Progenitor cell of endocrine pancreas (in vitro differentiated cells): ENCODE measurements around the gene SNRPA1. TPM values are rescaled to one million over a fixed set of nuclear protein-coding genes. Genes with fewer than 3 reads are reported as not detected.
"Not testable (repeated sequence)": the region's sequence is repeated elsewhere in the genome, so short reads cannot be mapped to it uniquely, and the experiment has no call there.

Experiments used
- DNase-seq: peaks from one replicate; pipeline ENCODE4 v3.0.0; 2021; ENCODE audit warnings: low spot score; ENCODE audit not compliant: unreplicated experiment
- H3K27ac Mint-ChIP-seq: 2 replicates; pipeline ENCODE4 v1.8.0; 2021; ENCODE audit warnings: mild to moderate bottlenecking, moderate library complexity, mixed read lengths
- H3K27me3 Mint-ChIP-seq: 2 replicates; pipeline ENCODE4 v1.8.0; 2021; ENCODE audit warnings: mixed read lengths
- H3K36me3 Mint-ChIP-seq: 2 replicates; pipeline ENCODE4 v1.8.0; 2022; ENCODE audit warnings: mixed read lengths; ENCODE audit not compliant: insufficient read depth
- H3K4me1 Mint-ChIP-seq: 2 replicates; pipeline ENCODE4 v1.8.0; 2021; ENCODE audit warnings: low read depth, mixed read lengths
- H3K4me3 Mint-ChIP-seq: 2 replicates; pipeline ENCODE4 v1.8.0; 2021; ENCODE audit warnings: low read depth, mild to moderate bottlenecking, moderate library complexity, mixed read lengths
- H3K9me3 Mint-ChIP-seq: 2 replicates; pipeline ENCODE4 v1.8.0; 2021; ENCODE audit warnings: low read depth, mixed read lengths
- CTCF ChIP-seq: fragments of 200-600 bp; sonication (generic); IDR thresholded peaks from one replicate; pipeline ENCODE4 v1.5.0; 2021; ENCODE audit warnings: antibody characterized with exemption, mild to moderate bottlenecking; ENCODE audit not compliant: unreplicated experiment
- long read RNA-seq: library from polyadenylated mRNA; unstranded; transcript quantifications from one replicate; pipeline ENCODE4 v2.0.0, GENCODE V29; 2020
- total RNA-seq: library from RNA; stranded (reverse); gene quantifications from 2 replicates; pipeline ENCODE4 v1.2.1, GENCODE V29; 2021

SNRPA1 gene
- 70.6 and 78.6 TPM in 2 replicates for total RNA-seq
- long read RNA-seq, transcript SNRPA1-207 (8 exons, 924 nt): minor isoform, 5 of 109 reads
- long read RNA-seq, transcript SNRPA1-205 (7 exons, 2,108 nt): minor isoform, 26 of 109 reads
- long read RNA-seq, transcript SNRPA1-201 (9 exons, 1,055 nt): major isoform, 57 of 109 reads
- long read RNA-seq, partial matches to known transcripts: 5 of 109 reads
- long read RNA-seq, other reads (novel, unspliced or antisense): 14 of 109 reads

GRCh38 chr15:101294731-101295606 is at the start of gene SNRPA1:
Gene SNRPA1 (minus strand): TSS chr15:101295248. CDS start chr15:101295178, 70 bp downstream.
- no peaks in the 10 kb centered on the region for H3K27me3 Mint-ChIP-seq
- no peaks in the 10 kb centered on the region for H3K9me3 Mint-ChIP-seq
- peak; percentile 94 for DNase-seq
- H3K36me3 Mint-ChIP-seq: peaks cover 4% of the 10 kb centered on the region
- H3K4me3 Mint-ChIP-seq: peak within 1 kb of the TSS; percentile 97
- TF ChIP-seq CTCF: no peak
- H3K27ac Mint-ChIP-seq: peak within 1 kb of the TSS; percentile 94
- peaks cover 21% of the 10 kb centered on the region for H3K4me1 Mint-ChIP-seq

DNA sequence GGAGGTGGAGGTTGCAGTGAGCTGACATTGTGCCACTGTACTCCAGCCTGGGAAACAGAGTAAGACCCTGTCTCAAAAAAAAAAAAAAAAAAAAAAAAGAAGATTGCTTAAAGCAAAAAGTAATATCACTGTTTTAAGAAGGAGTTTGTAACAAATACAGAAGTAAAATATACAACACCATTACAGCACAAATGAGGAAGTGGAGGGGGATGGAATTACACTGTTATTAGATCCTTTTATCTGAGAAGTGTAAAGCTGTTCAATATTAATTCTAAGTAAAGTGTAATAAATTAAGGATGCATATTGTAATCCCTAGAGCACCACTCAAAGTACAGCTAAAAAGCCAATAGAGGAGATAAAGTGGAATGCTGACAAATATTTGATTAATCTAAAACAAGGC is 47.0 kb upstream of the SNRPA1 start:
- Mint-ChIP-seq H3K9me3 (no peaks in the 10 kb centered on the region), H3K27me3 (peaks cover 10% of the 10 kb centered on the region), H3K4me3 (no peak overlapping the region), H3K27ac (no peak overlapping the region), H3K4me1 (peaks cover 8% of the 10 kb centered on the region), H3K36me3 (no peaks in the 10 kb centered on the region)
- no peak for DNase-seq
- no peak for TF ChIP-seq CTCF

DNA sequence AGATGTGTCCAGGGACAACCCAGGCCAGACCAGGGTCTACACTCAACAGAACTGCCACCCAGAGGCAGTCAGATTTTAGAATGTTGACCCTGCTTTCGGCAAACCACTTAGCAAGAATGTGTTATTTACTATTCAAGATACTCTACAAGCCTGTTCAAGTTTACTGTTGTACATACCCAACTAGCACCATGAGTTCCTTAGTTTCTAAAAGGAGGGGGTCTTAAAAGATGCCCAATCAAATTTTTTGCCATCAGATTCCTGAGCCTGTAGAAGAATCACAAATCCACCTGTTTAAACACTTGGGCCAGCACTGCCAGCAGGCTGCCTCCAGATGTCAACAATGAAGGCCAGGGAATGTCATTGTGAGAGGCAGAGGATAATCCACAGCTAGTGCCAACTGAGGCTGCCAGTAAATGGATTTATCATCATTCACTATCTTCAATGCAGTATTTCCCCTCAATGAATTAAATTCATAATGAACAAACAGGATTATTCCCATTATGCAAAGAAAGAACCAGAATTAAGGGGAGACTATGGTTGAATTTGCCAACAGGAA is 43.5 kb upstream of the SNRPA1 start:
- Mint-ChIP-seq H3K9me3 (no peaks in the 10 kb centered on the region), H3K27me3 (no peaks in the 10 kb centered on the region), H3K4me3 (no peak overlapping the region), H3K27ac (no peak overlapping the region), H3K36me3 (no peaks in the 10 kb centered on the region), H3K4me1 (no peaks in the 10 kb centered on the region)
- no peak for DNase-seq
- no peak for TF ChIP-seq CTCF

- no peak overlapping the region for H3K27ac Mint-ChIP-seq
- H3K9me3 Mint-ChIP-seq: no peaks in the 10 kb centered on the region
- no peaks in the 10 kb centered on the region for H3K36me3 Mint-ChIP-seq
- no peak for DNase-seq
- H3K27me3 Mint-ChIP-seq: no peaks in the 10 kb centered on the region
- H3K4me3 Mint-ChIP-seq: no peak overlapping the region
- no peaks in the 10 kb centered on the region for H3K4me1 Mint-ChIP-seq
- no peak for TF ChIP-seq CTCF
These were observed 42.9 kb upstream of the SNRPA1 start for GRCh38 chr15:101337976-101338375.

DNA sequence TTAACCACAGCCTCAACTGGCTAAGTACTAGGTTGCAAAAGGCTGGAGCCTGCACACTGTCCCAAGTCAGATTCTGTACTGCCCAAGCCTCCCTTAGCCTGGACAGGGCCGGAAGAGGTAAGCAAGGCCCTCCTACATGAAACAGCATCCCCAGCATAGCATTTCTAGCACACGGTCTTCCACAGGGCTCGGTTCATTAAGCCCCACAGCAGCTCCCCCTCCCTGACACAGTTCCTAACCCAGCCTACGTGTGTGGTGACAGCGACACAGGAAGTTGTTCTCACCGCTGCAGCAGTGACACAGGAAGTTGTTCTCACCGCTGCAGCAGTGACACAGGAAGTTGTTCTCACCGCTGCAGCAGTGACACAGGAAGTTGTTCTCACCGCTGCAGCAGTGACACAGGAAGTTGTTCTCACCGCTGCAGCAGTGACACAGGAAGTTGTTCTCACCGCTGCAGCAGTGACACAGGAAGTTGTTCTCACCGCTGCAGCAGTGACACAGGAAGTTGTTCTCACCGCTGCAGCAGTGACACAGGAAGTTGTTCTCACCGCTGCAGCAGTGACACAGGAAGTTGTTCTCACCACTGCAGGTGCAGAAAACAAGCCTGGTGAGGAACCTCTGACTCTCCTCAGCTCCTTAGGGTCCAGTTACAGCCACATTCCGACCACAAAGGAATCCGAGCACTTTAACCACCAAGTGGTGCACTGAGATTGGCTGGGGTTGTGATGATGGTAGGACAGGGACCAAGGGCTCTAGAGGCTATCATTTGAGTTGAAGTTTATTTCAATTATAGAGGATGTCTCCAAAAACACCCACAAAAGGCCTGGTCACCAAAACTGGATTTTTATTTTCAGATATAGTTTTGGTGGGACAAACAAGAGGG is 39.1 kb upstream of the SNRPA1 start:
- not testable (repeated sequence) for H3K9me3 Mint-ChIP-seq, H3K4me1 Mint-ChIP-seq, H3K27me3 Mint-ChIP-seq, DNase-seq, H3K36me3 Mint-ChIP-seq, H3K4me3 Mint-ChIP-seq, H3K27ac Mint-ChIP-seq
